HepG2 (cell line): ENCODE results near the gene ACBD3. TPM values are rescaled to one million over a fixed set of nuclear protein-coding genes. Genes with fewer than 3 reads are reported as not detected.
A peak's percentile ranks its signal among the peaks of the same experiment; 100 is the strongest.

Source experiments
- ADNP ChIP-seq: sonication (generic); formaldehyde crosslinking; IDR thresholded peaks from 2 replicates; pipeline ENCODE4 v1.4.0; 2020; ENCODE audit warnings: missing genetic modification reagents
- ARID5B ChIP-seq: IDR thresholded peaks from 2 replicates; pipeline ENCODE4 v1.4.0; 2020; ENCODE audit warnings: mild to moderate bottlenecking, missing genetic modification reagents
- CREB1 ChIP-seq, 2 experiments: fragments of 450-650 bp in 1 of 2; IDR thresholded peaks; 2 replicates each; pipeline ENCODE4 v1.6.1; 2016 to 2017; ENCODE audit warnings: control low read depth in 1 of 2, mild to moderate bottlenecking in 1 of 2, missing compliant biosample characterization in 1 of 2, missing genetic modification characterization in 1 of 2
- DZIP1 ChIP-seq: sonication (generic); formaldehyde crosslinking; IDR thresholded peaks from 2 replicates; pipeline ENCODE4 v1.5.0; 2020; ENCODE audit warnings: mild to moderate bottlenecking, missing genetic modification reagents
- ELF3 ChIP-seq: IDR thresholded peaks from 2 replicates; pipeline ENCODE4 v1.6.1; 2016; ENCODE audit warnings: missing genetic modification reagents, missing compliant biosample characterization
- FOXC1 ChIP-seq: sonication (generic); formaldehyde crosslinking; IDR thresholded peaks from 2 replicates; pipeline ENCODE4 v1.8.0; 2022; ENCODE audit warnings: mild to moderate bottlenecking, missing genetic modification reagents, borderline replicate concordance
- JARID2 ChIP-seq: sonication (generic); formaldehyde crosslinking; IDR thresholded peaks from 2 replicates; pipeline ENCODE4 v1.8.1; 2023; ENCODE audit warnings: missing genetic modification reagents, inconsistent platforms; ENCODE audit not compliant: insufficient replicate concordance
- NPAS2 ChIP-seq: sonication (generic); formaldehyde crosslinking; IDR thresholded peaks from 2 replicates; pipeline ENCODE4 v1.8.0; 2022; ENCODE audit warnings: mild to moderate bottlenecking, missing genetic modification reagents, borderline replicate concordance
- REPIN1 ChIP-seq: sonication (generic); formaldehyde crosslinking; IDR thresholded peaks from 2 replicates; pipeline ENCODE4 v1.8.0; 2022; ENCODE audit warnings: missing genetic modification reagents, low read depth, mild to moderate bottlenecking, borderline replicate concordance
- SIX4 ChIP-seq: sonication (generic); formaldehyde crosslinking; IDR thresholded peaks from 2 replicates; pipeline ENCODE4 v1.4.0; 2020; ENCODE audit warnings: missing genetic modification reagents
- SMARCC2 ChIP-seq: fragments of 450-650 bp; IDR thresholded peaks from 2 replicates; pipeline ENCODE4 v1.6.1; 2017; ENCODE audit warnings: antibody characterized with exemption, mild to moderate bottlenecking
- TFE3 ChIP-seq: IDR thresholded peaks from 2 replicates; pipeline ENCODE4 v1.6.1; 2016
- TGIF2 ChIP-seq: IDR thresholded peaks from 2 replicates; pipeline ENCODE4 v1.6.1; 2016; ENCODE audit warnings: control low read depth, missing compliant biosample characterization
- ZBTB14 ChIP-seq: sonication (generic); formaldehyde crosslinking; IDR thresholded peaks from 2 replicates; pipeline ENCODE4 v1.4.0; 2020; ENCODE audit warnings: missing genetic modification reagents
- ZFP36L2 ChIP-seq: sonication (generic); formaldehyde crosslinking; IDR thresholded peaks from 2 replicates; pipeline ENCODE4 v1.4.0; 2020; ENCODE audit warnings: missing genetic modification reagents
- ZKSCAN8 ChIP-seq: IDR thresholded peaks from 2 replicates; pipeline ENCODE4 v1.6.1; 2016; ENCODE audit warnings: borderline replicate concordance, missing genetic modification reagents, missing compliant biosample characterization
- ZNF513 ChIP-seq: sonication (generic); formaldehyde crosslinking; conservative IDR thresholded peaks from 2 replicates; pipeline ENCODE4 v1.5.0; 2020; ENCODE audit warnings: missing genetic modification reagents
- polyA plus RNA-seq, 8 experiments: library from polyadenylated mRNA; depleted of rRNA in 3 of 8; stranded (reverse) in 7 of 8; unstranded in 1 of 8; fragments of >200 nt; fragmentation: Illumina TruSeq in 4 of 8; extraction: Trizol in 4 of 8; gene quantifications; 2 replicates each; pipeline versions ENCODE4 v1.2.1 to v1.2.3, GENCODE V29; 2011 to 2016; ENCODE audit warnings: low read depth in 4 of 8, missing spikeins in 1 of 8, mixed read lengths in 1 of 8; ENCODE audit not compliant: insufficient read depth in 1 of 8
- total RNA-seq, 5 experiments: library from RNA; depleted of rRNA; stranded (reverse); fragments of >200 nt; fragmentation: Illumina TruSeq; extraction: Trizol; gene quantifications; 2 replicates each; pipeline ENCODE4 v1.2.3, GENCODE V29; 2016; ENCODE audit warnings: low read depth in 1 of 5

The ACBD3 gene
- total and polyA plus RNA-seq, 2 of the 13 experiments (the other 11 are each of a cell fraction or from before 2014, with no cell fraction given), result 24.3 to 39.3 TPM

GRCh38 chr1:226108935-226109828 lies 77.4 kb downstream of the ACBD3 start (continued):
- TF ChIP-seq ZBTB14 (no peak), ARID5B (CRISPR knock-in tag) (no peak), ADNP (CRISPR knock-in tag) (no peak), ZFP36L2 (CRISPR knock-in tag) (no peak), NPAS2 (no peak), REPIN1 (CRISPR knock-in tag) (0 out of 2 replicates have a peak, but pooled peaks have one; percentile 21), SIX4 (CRISPR knock-in tag) (no peak), ELF3 (CRISPR knock-in tag) (0 out of 2 replicates have a peak, but pooled peaks have one; percentile 14), SMARCC2 (no peak), FOXC1 (CRISPR knock-in tag) (no peak), TFE3 (no peak), JARID2 (no peak), CREB1 (IDR thresholded peaks at IDR 0.05) (no peak), CREB1 (CRISPR knock-in tag; IDR thresholded peaks at IDR 0.05) (0 out of 2 replicates have a peak, but pooled peaks have one; percentile 33), ZNF513 (no peak), ZKSCAN8 (no peak), DZIP1 (CRISPR knock-in tag) (no peak), TGIF2 (CRISPR knock-in tag) (0 out of 2 replicates have a peak, but pooled peaks have one; percentile 54)
